Stimulated activated CD8-positive, alpha-beta memory T cell treated with anti-CD3 and anti-CD28 coated beads, Interleukin-4, amount 100 ng/mL, for 4 hours (primary cell): ENCODE data around the gene PDE4DIP.
"Not testable (repeated sequence)": the region's sequence is repeated elsewhere in the genome, so short reads cannot be mapped to it uniquely, and the experiment has no call there.

ENCODE experiments used
- DNase-seq, 2 donors: peaks; one replicate each; pipeline ENCODE4 v3.0.0-alpha.2; 2020; ENCODE audit warnings: low read depth in 2 of 2, low spot score in 1 of 2

Gene PDE4DIP

GRCh38 chr1:149064611-149065010, 220.4 kb downstream of the PDE4DIP start:
- DNase-seq, result not testable (repeated sequence)

- DNase-seq, result not testable (repeated sequence)
These were observed 231.4 kb downstream of the PDE4DIP start for GRCh38 chr1:149075505-149076127.
